ENCODE results near the gene ZNF561.

DNA sequence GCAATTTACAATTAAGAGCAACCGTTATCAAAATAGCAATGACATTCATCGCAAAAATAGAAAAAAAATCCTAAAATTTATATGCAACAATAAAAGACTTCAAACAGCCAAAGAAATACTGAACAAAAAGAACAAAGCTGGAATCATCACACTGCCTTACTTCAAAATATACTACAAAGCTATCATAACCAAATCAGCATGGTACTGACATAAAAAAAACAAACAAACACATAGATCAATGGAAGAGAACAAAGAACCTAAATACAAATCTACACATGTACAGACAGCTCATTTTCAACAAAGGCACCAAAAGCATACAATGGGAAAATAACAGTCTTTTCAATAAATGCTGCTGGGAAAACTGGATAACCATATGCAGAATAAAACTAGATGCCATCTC is 47.5 kb upstream of the ZNF561 start:
- TF ChIP-seq EZH2 (IDR thresholded peaks at IDR 0.05; ENCODE audit: insufficient read depth, low read length) (no peak), CTCF (IDR thresholded peaks at IDR 0.05; ENCODE audit: insufficient read depth, low read depth, low read length) (no peak)
